ENCODE data around the gene MRAS. TPM values are rescaled to one million over a fixed set of nuclear protein-coding genes. Genes with fewer than 3 reads are reported as not detected.

The MRAS gene
- polyA plus RNA-seq, 1 experiment = 58.3 TPM

- no peak for TF ChIP-seq CTCF (IDR thresholded peaks at IDR 0.05; ENCODE audit: low read depth, low read length)
- no peak overlapping the region for H3K27ac ChIP-seq (ENCODE audit: low read depth, low read length)
- H3K27me3 ChIP-seq (ENCODE audit: control insufficient read depth, insufficient read depth, low read length) = peaks cover 5% of the 10 kb centered on the region
- no peak for DNase-seq (ENCODE audit: low read depth, low spot score)
- no peaks in the 10 kb centered on the region; the same call in 1 of the 2 replicates for H3K9me3 ChIP-seq (ENCODE audit: control insufficient read depth, insufficient read depth, low read length)
- peak overlapping the region; percentile 68 for H3K4me3 ChIP-seq (ENCODE audit: low read depth, low read length)
- POLR2A ChIA-PET = no interaction called here
- CTCF ChIA-PET = interaction anchor here (0.6 to 5.2 kb wide), 6 partner anchors 15 to 1933 kb away, joined by 3 to 36 read pairs (median 4); partner anchors contain the start of gene MRAS
These were observed 18.4 kb upstream of the MRAS start for GRCh38 chr3:138329984-138330293.

GRCh38 chr3:138331143-138331894 lies 17.1 kb upstream of the MRAS start:
- Histone ChIP-seq H3K27me3 (ENCODE audit: control insufficient read depth, insufficient read depth, low read length) (peaks cover 8% of the 10 kb centered on the region), H3K4me3 (ENCODE audit: low read depth, low read length) (no peak overlapping the region), H3K9me3 (ENCODE audit: control insufficient read depth, insufficient read depth, low read length) (no peaks in the 10 kb centered on the region; the same call in 1 of the 2 replicates), H3K27ac (ENCODE audit: low read depth, low read length) (no peak overlapping the region)
- TF ChIP-seq CTCF (IDR thresholded peaks at IDR 0.05; ENCODE audit: low read depth, low read length) = peak; percentile 43
- no peak for DNase-seq (ENCODE audit: low read depth, low spot score)
- ChIA-PET CTCF (interaction anchor here (0.6 to 5.5 kb wide), 13 partner anchors 14 to 852 kb away, joined by 3 to 36 read pairs (median 5); partner anchors contain the start of genes CEP70 and MRAS), POLR2A (no interaction called here)

- POLR2A ChIA-PET = no interaction called here
- TF ChIP-seq CTCF (IDR thresholded peaks at IDR 0.05; ENCODE audit: low read depth, low read length) = peak; percentile 66
- no peak for DNase-seq (ENCODE audit: low read depth, low spot score)
- Histone ChIP-seq H3K27me3 (ENCODE audit: control insufficient read depth, insufficient read depth, low read length) (peaks cover 8% of the 10 kb centered on the region), H3K27ac (ENCODE audit: low read depth, low read length) (no peak overlapping the region), H3K4me3 (ENCODE audit: low read depth, low read length) (no peak overlapping the region), H3K9me3 (ENCODE audit: control insufficient read depth, insufficient read depth, low read length) (no peaks in the 10 kb centered on the region; the same call in 1 of the 2 replicates)
- CTCF ChIA-PET = interaction anchor here (1.0 to 5.5 kb wide), 7 partner anchors 12 to 591 kb away, joined by 3 to 36 read pairs (median 13); partner anchors contain the start of gene MRAS
These were observed 15.8 kb upstream of the MRAS start for GRCh38 chr3:138332472-138333073.

GRCh38 chr3:138334608-138335007 lies 13.8 kb upstream of the MRAS start:
- POLR2A ChIA-PET = no interaction called here
- Histone ChIP-seq H3K4me3 (ENCODE audit: low read depth, low read length) (no peak overlapping the region), H3K9me3 (ENCODE audit: control insufficient read depth, insufficient read depth, low read length) (no peaks in the 10 kb centered on the region; the same call in 1 of the 2 replicates), H3K27me3 (ENCODE audit: control insufficient read depth, insufficient read depth, low read length) (peaks cover 8% of the 10 kb centered on the region), H3K27ac (ENCODE audit: low read depth, low read length) (no peak overlapping the region)
- DNase-seq (ENCODE audit: low read depth, low spot score) = no peak
- TF ChIP-seq CTCF (IDR thresholded peaks at IDR 0.05; ENCODE audit: low read depth, low read length) = no peak
- CTCF ChIA-PET = interaction anchor here (1.2 to 5.5 kb wide), 4 partner anchors 13 to 589 kb away, joined by 4 to 26 read pairs (median 5); no protein-coding TSS in a partner anchor
